Rectal smooth muscle tissue (tissue), 1 donor: ENCODE data around the gene SH2D1A.

Experiments
- H3K27ac ChIP-seq: one replicate; pipeline ENCODE4 v1.7.0; 2013; ENCODE audit warnings: low read depth, low read length, inconsistent platforms
- H3K27me3 ChIP-seq: one replicate; pipeline ENCODE4 v1.7.0; 2013; ENCODE audit warnings: low read length; ENCODE audit not compliant: control insufficient read depth, insufficient read depth
- H3K36me3 ChIP-seq: one replicate; pipeline ENCODE4 v1.7.0; 2013; ENCODE audit warnings: low read length; ENCODE audit not compliant: control insufficient read depth, insufficient read depth
- H3K4me1 ChIP-seq: one replicate; pipeline ENCODE4 v1.7.0; 2013; ENCODE audit warnings: low read length; ENCODE audit not compliant: control insufficient read depth, insufficient read depth
- H3K4me3 ChIP-seq: one replicate; pipeline ENCODE4 v1.7.0; 2013; ENCODE audit warnings: low read length
- H3K9ac ChIP-seq: one replicate; pipeline ENCODE4 v1.7.0; 2013; ENCODE audit warnings: low read length

The SH2D1A gene

DNA sequence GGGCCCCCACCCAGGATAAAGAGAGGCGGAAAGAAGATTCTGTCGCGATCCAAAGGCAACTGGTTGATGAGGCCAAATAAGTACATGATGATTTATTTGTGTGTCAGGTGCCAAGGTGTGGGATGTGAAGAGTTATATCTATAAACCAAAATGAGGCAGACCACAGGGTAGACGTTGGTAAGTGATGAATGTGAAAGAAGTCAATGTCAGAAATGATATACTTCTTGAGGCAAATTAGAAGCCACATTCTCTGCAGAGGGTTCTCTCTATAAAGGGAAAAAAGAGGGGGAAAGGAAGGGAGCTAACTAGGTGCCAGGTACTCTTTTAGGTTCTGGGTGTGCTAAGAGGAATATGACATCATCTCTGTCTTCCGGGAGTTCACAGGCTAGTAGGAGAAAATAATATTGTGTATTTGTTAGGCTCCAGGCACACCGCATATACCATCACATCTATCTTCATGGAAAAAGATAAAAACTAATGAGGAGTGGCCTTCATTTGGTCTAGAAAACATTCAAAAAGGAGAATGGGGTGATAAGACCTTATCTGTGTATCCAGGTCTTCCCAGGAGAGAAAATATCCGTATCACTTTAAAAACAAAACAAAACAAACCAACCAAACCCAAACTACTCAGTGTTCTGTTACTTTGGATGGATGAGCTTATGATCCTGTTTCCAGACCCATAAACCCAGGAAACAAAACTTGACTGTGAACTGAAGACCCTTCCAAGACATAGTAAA, 4.8 kb upstream of the SH2D1A start:
- H3K4me3 ChIP-seq = no peak overlapping the region
- H3K36me3 ChIP-seq = no peaks in the 10 kb centered on the region
- no peak overlapping the region for H3K9ac ChIP-seq
- H3K27ac ChIP-seq = no peak overlapping the region
- H3K27me3 ChIP-seq = no peaks in the 10 kb centered on the region
- H3K4me1 ChIP-seq = no peaks in the 10 kb centered on the region

DNA sequence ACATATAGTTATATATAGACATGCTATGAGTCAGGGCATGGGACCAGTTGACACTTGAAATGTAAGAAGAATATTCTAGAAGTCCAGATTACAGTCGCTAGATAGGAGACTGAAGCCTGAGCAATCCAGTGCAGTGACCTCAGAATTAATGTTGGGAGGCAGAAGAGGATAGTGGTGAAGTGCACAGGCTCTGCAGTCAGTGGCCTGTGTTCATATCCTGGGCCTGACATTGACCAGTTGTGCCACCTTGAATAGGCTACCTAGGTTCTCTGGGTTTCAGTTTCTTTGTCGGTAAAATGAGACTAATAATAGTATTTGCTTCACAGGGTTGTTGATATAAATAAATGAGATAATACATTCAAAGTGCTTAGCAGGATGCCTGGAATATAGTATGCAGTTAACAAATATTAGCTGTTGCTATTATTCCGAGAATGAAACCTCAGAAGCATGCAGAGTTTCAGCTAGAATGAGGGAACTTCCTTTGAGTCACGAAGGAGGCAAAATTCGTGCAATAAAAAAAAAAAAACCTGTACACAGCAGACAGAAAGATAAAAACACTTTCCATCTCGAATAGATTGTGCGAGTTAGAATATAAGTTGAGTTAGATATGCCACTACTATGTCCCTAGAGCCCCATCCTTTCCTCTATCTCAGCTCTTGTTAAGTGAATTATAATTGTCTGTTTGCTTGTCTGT, 4.0 kb upstream of the SH2D1A start:
- H3K27me3 ChIP-seq = no peaks in the 10 kb centered on the region
- no peaks in the 10 kb centered on the region for H3K36me3 ChIP-seq
- no peak overlapping the region for H3K9ac ChIP-seq
- no peaks in the 10 kb centered on the region for H3K4me1 ChIP-seq
- no peak overlapping the region for H3K27ac ChIP-seq
- no peak overlapping the region for H3K4me3 ChIP-seq

DNA sequence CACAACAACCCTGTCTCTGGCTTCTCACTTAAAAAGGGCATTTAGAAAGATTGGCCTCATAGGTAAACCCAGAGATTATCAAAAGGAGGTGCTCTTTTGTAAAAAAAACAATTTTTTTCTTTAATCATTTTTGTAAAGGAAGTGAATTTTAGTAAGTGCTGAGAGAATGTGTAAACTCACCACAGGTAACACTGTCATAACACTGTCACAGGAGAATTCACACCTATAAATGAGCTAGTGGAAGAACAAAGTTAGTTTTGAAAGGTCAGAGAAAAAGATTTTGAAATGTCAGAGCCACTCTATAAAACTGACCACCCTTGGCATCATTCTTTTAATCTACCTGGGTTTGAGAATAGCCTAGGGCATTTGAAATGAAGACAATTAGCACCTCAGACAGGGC, 3.3 kb upstream of the SH2D1A start:
- Histone ChIP-seq H3K4me1 (no peaks in the 10 kb centered on the region), H3K27ac (no peak overlapping the region), H3K36me3 (no peaks in the 10 kb centered on the region), H3K27me3 (no peaks in the 10 kb centered on the region), H3K4me3 (no peak overlapping the region), H3K9ac (no peak overlapping the region)

DNA sequence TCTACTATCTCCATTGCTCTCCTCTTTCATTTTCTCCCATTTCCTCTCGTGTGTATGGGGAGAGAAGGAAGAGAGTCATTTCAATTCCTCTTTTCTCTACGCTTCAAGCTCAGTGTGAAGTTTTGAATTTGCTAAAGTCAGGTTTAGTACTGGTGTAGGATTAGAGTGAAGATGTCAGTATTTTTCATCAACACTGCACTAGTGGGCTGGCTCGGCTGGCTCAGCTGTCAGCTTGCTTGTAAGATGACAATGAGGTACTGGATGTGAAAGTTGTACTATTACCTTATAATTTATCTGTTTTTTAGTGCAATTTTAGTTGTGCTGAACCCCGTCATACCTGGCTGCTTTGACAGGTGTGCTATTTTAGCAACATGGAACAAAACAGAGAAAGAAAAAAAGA, 2.1 kb upstream of the SH2D1A start:
- no peaks in the 10 kb centered on the region for H3K4me1 ChIP-seq
- H3K36me3 ChIP-seq = no peaks in the 10 kb centered on the region
- H3K27me3 ChIP-seq = no peaks in the 10 kb centered on the region
- no peak overlapping the region for H3K9ac ChIP-seq
- H3K27ac ChIP-seq = no peak overlapping the region
- no peak overlapping the region for H3K4me3 ChIP-seq

DNA sequence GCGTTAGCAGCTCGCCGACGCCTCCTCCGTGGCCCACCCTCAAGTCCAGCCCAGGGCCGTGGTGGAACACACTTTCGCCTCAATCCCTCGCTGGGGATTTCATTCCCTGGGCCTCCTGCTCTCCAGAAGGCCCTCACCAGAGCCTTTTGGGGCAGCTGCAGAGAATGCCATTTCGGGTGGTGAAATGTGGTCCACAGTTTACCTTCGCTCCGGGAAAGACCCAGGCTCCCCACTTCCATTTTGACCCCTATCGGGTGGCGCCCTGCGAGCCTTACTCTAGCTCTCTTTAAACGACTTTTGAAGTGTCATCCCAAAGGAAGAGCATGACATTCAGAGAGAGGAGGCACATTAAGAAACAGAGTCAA, 496 bp downstream of the SH2D1A start:
- H3K4me1 ChIP-seq = no peaks in the 10 kb centered on the region
- no peaks in the 10 kb centered on the region for H3K36me3 ChIP-seq
- H3K4me3 ChIP-seq = peak overlapping the region; percentile 29
- no peak overlapping the region for H3K27ac ChIP-seq
- H3K27me3 ChIP-seq = no peaks in the 10 kb centered on the region
- no peak overlapping the region for H3K9ac ChIP-seq

DNA sequence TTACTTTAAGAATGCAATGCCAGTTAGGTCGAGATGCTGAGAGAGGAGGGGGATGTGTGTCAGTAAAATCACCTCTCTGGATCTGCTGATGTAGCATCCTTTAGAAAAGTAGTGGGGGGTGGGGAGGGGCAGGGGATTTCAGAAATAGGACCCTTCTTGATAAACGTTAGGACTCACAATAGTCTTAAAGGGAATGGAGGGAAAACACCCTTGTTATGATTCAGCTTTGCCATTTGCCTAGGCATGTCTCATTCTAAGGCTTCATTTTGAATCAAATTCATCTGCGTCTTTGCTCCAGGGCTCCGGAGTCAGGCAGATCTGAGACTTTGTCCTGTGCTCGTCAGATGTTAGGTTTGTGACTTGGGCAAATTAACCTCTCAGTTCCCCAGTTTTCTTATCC, 879 bp downstream of the SH2D1A start:
- Histone ChIP-seq H3K9ac (no peak overlapping the region), H3K27me3 (no peaks in the 10 kb centered on the region), H3K27ac (no peak overlapping the region), H3K4me1 (no peaks in the 10 kb centered on the region), H3K36me3 (no peaks in the 10 kb centered on the region), H3K4me3 (no peak overlapping the region)

DNA sequence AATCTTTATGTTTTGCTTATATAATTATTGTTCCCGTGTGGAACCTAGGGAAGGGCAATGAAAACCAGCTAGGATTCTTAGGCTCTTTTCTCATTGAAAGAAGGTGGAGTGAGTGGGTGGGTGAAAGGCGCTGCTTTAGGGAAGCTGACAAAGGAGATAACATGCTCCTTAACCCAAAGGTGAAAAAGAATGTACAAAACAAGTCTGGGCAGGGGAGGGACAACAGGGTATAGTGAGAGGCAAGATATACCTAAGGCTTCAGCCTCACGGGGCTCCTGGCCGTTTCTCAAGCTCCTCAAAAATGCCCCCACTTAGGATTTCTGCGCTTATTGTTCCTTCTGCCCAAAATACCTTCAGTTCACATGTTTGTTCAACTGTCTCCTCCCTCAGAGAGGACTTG, 1.8 kb downstream of the SH2D1A start:
- Histone ChIP-seq H3K4me3 (no peak overlapping the region), H3K27me3 (no peaks in the 10 kb centered on the region), H3K27ac (no peak overlapping the region), H3K4me1 (no peaks in the 10 kb centered on the region), H3K36me3 (no peaks in the 10 kb centered on the region), H3K9ac (no peak overlapping the region)

DNA sequence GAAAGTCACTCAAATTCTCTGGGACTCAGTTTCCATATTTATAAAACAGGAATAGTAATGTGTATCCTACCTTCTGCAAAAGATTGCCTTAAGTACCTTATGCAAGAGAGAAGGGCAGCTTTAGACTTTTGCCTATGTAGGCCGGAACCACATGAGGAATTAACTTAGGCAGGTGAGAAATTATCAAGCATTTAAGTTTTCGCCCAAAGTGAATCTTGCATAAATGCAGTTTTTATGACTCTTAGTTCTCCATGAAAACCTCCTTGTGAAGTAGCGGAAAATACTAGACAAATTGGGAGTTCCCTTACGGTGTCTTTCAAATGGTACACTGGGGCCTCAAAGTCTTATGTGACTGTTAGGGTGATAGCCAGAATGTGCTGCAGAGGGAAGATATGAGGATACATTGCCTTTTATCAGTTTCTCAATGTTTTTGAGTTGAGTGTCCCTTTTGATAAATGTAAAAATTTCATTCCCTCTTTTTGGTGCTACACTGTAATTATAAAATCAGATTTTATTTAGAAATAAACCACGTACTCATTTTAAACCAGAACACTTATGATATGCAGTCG, 2.6 kb downstream of the SH2D1A start:
- Histone ChIP-seq H3K27me3 (no peaks in the 10 kb centered on the region), H3K36me3 (no peaks in the 10 kb centered on the region), H3K4me1 (no peaks in the 10 kb centered on the region), H3K27ac (no peak overlapping the region), H3K9ac (no peak overlapping the region), H3K4me3 (no peak overlapping the region)

DNA sequence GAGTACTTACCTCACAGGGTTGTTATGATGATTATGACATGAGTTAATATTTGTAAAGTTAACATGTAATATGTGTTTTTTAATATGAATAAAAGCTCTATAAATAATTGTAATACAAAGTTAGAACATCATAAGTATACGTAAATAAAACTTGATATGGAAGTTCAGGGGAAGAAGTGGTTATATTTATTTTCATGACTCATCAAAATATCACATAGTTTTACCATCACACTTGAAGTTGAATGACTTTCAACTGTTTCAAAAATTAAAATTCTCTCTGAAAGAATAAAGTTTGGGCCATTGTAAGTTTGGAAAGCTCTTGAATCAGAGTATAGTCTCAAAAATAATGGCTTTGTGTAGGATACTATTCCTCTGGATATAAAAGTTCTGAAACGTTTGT, 8.3 kb downstream of the SH2D1A start:
- Histone ChIP-seq H3K4me3 (no peak overlapping the region), H3K4me1 (no peaks in the 10 kb centered on the region)

DNA sequence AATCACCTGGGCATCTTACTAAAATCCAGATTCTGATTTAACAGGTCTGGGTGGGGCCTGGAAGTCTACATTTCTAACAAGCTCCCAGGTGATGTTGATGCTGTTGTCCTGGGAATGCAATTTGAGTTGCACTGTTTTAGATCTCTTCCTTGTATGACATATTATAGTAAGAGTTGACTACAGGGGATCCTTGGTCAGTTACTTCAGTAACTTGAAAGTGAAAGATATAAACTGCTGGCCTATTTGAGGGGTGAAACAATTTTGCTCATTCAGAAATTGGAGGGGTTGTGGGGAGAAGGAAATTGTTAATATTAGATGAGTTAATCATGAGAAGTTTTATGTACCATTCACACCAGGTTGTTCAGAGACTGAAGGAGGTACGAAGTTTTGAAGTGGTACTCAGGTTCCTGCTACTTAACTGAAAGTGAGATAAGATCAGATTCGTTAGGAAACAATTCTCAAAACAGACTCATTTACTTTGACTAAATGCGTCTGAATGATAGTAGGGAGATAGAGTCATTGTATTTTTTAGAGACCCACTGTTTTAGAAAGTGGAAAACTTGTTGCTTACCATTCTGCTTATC, 12.5 kb downstream of the SH2D1A start:
- no peaks in the 10 kb centered on the region for H3K36me3 ChIP-seq
- H3K27me3 ChIP-seq = no peaks in the 10 kb centered on the region
- no peak overlapping the region for H3K4me3 ChIP-seq
- no peaks in the 10 kb centered on the region for H3K4me1 ChIP-seq
- H3K9ac ChIP-seq = no peak overlapping the region
- no peak overlapping the region for H3K27ac ChIP-seq

More for the DNA sequence above, 8.3 kb downstream of the SH2D1A start:
- no peaks in the 10 kb centered on the region for H3K27me3 ChIP-seq
- no peak overlapping the region for H3K9ac ChIP-seq
- H3K36me3 ChIP-seq = no peaks in the 10 kb centered on the region
- no peak overlapping the region for H3K27ac ChIP-seq

DNA sequence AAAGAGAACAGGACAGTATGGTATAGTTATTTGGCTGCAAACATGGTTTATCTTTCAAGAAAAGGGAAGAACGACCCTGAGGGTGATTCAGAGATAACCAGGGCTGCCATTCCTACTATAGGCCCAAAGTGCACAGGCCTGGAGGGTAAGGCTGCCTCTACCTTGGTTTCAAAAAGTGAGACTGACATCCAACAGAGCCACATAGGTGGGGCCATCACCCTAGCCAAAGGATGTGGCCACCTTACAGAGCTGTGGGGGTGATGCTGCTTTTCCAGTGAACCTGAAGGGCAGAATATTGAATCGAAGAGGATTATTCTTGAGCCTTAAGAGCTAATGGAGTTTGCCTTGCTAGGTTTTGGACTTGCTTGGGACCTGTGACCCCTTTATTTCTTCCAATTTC, 15.7 kb downstream of the SH2D1A start:
- Histone ChIP-seq H3K27me3 (no peaks in the 10 kb centered on the region), H3K27ac (no peak overlapping the region), H3K36me3 (no peaks in the 10 kb centered on the region), H3K4me3 (no peak overlapping the region), H3K4me1 (no peaks in the 10 kb centered on the region), H3K9ac (no peak overlapping the region)

DNA sequence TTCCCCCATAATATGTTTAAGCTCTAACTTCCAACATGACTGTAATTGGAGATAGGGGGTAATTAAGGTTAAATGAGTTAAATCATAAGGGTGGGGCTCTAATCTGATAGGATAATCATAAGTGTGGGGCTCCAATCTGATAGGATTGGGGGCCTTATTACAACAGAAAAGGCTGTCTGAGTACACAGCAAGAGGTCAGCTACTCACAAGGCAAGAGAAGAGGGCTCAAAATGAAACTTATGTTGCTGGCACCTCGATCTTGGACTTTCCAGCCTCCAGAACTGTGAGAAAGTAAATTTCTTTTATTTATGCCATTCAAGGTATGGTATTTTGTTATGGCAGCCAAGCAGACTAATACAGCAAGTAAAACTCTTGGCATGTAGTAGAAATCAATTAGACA, 16.4 kb downstream of the SH2D1A start:
- H3K9ac ChIP-seq = no peak overlapping the region
- no peaks in the 10 kb centered on the region for H3K4me1 ChIP-seq
- no peak overlapping the region for H3K27ac ChIP-seq

More for the DNA sequence above, 16.4 kb downstream of the SH2D1A start:
- H3K27me3 ChIP-seq = no peaks in the 10 kb centered on the region
- H3K36me3 ChIP-seq = no peaks in the 10 kb centered on the region
- no peak overlapping the region for H3K4me3 ChIP-seq
